KMS-11 (cell line): ENCODE data around the gene ZNF609.

ENCODE experiments used
- H2AFZ ChIP-seq: fragments of 200-600 bp; sonication (generic); 2 replicates; pipeline ENCODE4 v1.6.1; 2016; ENCODE audit warnings: antibody characterized with exemption, mixed run types, low read depth
- H3K27ac ChIP-seq: fragments of 200-600 bp; sonication (generic); 2 replicates; pipeline ENCODE4 v1.6.1; 2016; ENCODE audit warnings: mild to moderate bottlenecking, mixed run types
- H3K27me3 ChIP-seq: fragments of 200-600 bp; sonication (generic); 2 replicates; pipeline ENCODE4 v1.6.1; 2017; ENCODE audit warnings: mild to moderate bottlenecking, low read depth, mixed run types, moderate library complexity; ENCODE audit not compliant: insufficient read depth
- H3K36me3 ChIP-seq: fragments of 200-600 bp; sonication (generic); 2 replicates; pipeline ENCODE4 v1.6.1; 2017; ENCODE audit warnings: mild to moderate bottlenecking, mixed run types; ENCODE audit not compliant: insufficient read depth
- H3K4me1 ChIP-seq: fragments of 200-600 bp; sonication (generic); 2 replicates; pipeline ENCODE4 v1.6.1; 2016; ENCODE audit warnings: mild to moderate bottlenecking, low read depth, mixed run types; ENCODE audit not compliant: poor library complexity, severe bottlenecking
- H3K4me2 ChIP-seq: fragments of 200-600 bp; sonication (generic); 2 replicates; pipeline ENCODE4 v1.7.0; 2016; ENCODE audit warnings: mild to moderate bottlenecking, mixed run types
- H3K4me3 ChIP-seq: fragments of 200-600 bp; sonication (generic); IDR thresholded peaks from 2 replicates; pipeline ENCODE4 v1.6.1; 2017; ENCODE audit warnings: low read depth, low read length, mixed read lengths; ENCODE audit not compliant: insufficient read depth
- H3K79me2 ChIP-seq: fragments of 200-600 bp; sonication (generic); 2 replicates; pipeline ENCODE4 v1.6.1; 2016; ENCODE audit warnings: low read depth, mixed run types; ENCODE audit not compliant: insufficient read depth
- H3K9ac ChIP-seq: fragments of 200-600 bp; sonication (generic); 2 replicates; pipeline ENCODE4 v1.6.1; 2016; ENCODE audit warnings: mild to moderate bottlenecking, mixed run types
- H4K20me1 ChIP-seq: fragments of 200-600 bp; sonication (generic); 2 replicates; pipeline ENCODE4 v1.6.1; 2016; ENCODE audit warnings: mild to moderate bottlenecking, mixed run types; ENCODE audit not compliant: insufficient read depth
- TF ChIP-seq, protein P1 (sequence below): fragments of 200-600 bp; sonication (generic); conservative IDR thresholded peaks from 2 replicates; pipeline ENCODE4 v1.6.1; 2017; ENCODE audit warnings: low read depth, mild to moderate bottlenecking, antibody characterized with exemption, low read length, moderate library complexity, mixed read lengths

ZNF609 gene

GRCh38 chr15:64443747-64444621 is 16.4 kb upstream of the ZNF609 start:
- Histone ChIP-seq H3K27ac (peak overlapping the region; percentile 57), H3K4me2 (peak overlapping the region; percentile 91)
- TF ChIP-seq, protein P1, sequence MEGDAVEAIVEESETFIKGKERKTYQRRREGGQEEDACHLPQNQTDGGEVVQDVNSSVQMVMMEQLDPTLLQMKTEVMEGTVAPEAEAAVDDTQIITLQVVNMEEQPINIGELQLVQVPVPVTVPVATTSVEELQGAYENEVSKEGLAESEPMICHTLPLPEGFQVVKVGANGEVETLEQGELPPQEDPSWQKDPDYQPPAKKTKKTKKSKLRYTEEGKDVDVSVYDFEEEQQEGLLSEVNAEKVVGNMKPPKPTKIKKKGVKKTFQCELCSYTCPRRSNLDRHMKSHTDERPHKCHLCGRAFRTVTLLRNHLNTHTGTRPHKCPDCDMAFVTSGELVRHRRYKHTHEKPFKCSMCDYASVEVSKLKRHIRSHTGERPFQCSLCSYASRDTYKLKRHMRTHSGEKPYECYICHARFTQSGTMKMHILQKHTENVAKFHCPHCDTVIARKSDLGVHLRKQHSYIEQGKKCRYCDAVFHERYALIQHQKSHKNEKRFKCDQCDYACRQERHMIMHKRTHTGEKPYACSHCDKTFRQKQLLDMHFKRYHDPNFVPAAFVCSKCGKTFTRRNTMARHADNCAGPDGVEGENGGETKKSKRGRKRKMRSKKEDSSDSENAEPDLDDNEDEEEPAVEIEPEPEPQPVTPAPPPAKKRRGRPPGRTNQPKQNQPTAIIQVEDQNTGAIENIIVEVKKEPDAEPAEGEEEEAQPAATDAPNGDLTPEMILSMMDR, result no peak

DNA sequence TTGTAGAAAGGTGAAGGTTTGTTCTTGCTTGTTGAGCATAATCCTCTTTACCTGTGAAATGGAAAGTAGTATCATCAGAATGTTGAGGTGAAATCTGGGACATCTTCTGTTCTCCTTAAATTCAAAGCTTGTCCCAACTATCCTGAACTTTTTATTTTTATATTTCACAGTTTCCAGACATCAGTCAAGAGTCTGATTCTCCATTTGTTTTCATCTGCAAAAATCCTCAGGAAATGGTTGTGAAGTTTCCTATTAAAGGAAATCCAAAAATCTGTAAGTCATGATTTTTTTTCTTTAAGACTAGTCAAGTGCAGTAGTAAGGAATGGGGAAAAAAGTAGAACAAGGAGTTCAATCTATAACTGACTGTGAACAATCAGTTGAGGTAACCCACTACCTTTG is 15.5 kb upstream of the ZNF609 start:
- Histone ChIP-seq H3K4me1 (peaks cover 47% of the 10 kb centered on the region), H3K27me3 (no peaks in the 10 kb centered on the region), H3K27ac (peak overlapping the region; percentile 57), H3K4me3 (no peak overlapping the region), H2AFZ (no peak overlapping the region), H3K9ac (no peak overlapping the region), H3K36me3 (no peaks in the 10 kb centered on the region), H3K4me2 (peak overlapping the region; percentile 91), H4K20me1 (no peaks in the 10 kb centered on the region), H3K79me2 (no peaks in the 10 kb centered on the region)
- TF ChIP-seq, protein P1, result no peak

More at GRCh38 chr15:64443747-64444621, 16.4 kb upstream of the ZNF609 start:
- Histone ChIP-seq H3K9ac (peak overlapping the region; percentile 20; the same call in 1 of the 2 replicates), H3K36me3 (no peaks in the 10 kb centered on the region), H4K20me1 (no peaks in the 10 kb centered on the region), H3K79me2 (no peaks in the 10 kb centered on the region), H2AFZ (no peak overlapping the region), H3K27me3 (no peaks in the 10 kb centered on the region), H3K4me1 (peaks cover 42% of the 10 kb centered on the region), H3K4me3 (no peak overlapping the region)

- H3K36me3 ChIP-seq, result no peaks in the 10 kb centered on the region
- no peak overlapping the region for H2AFZ ChIP-seq
- H3K4me3 ChIP-seq, result no peak overlapping the region
- TF ChIP-seq, protein P1, result no peak
- no peaks in the 10 kb centered on the region for H3K79me2 ChIP-seq
- no peaks in the 10 kb centered on the region for H3K27me3 ChIP-seq
- H3K9ac ChIP-seq, result no peak overlapping the region
- no peak overlapping the region for H3K4me2 ChIP-seq
- peaks cover 52% of the 10 kb centered on the region for H3K4me1 ChIP-seq
- no peak overlapping the region for H3K27ac ChIP-seq
- H4K20me1 ChIP-seq, result no peaks in the 10 kb centered on the region
Measured at GRCh38 chr15:64447536-64448315, 12.7 kb upstream of the ZNF609 start.

GRCh38 chr15:64452988-64453688 is 7.2 kb upstream of the ZNF609 start:
- Histone ChIP-seq H3K4me1 (peaks cover 46% of the 10 kb centered on the region), H3K4me2 (no peak overlapping the region), H3K27me3 (no peaks in the 10 kb centered on the region), H3K27ac (no peak overlapping the region), H3K4me3 (no peak overlapping the region), H4K20me1 (no peaks in the 10 kb centered on the region), H3K36me3 (no peaks in the 10 kb centered on the region), H2AFZ (no peak overlapping the region), H3K79me2 (no peaks in the 10 kb centered on the region), H3K9ac (no peak overlapping the region)
- TF ChIP-seq, protein P1, result no peak
